T47D (cell line): ENCODE measurements around the gene ZBED4.

ENCODE experiments used
- DNase-seq, 2 experiments: peaks; one replicate each; pipeline versions ENCODE4 v3.0.0 to v3.0.0-alpha.2; 2011 to 2012; ENCODE audit warnings: low read depth in 1 of 2, low spot score in 1 of 2
- JUND ChIP-seq: IDR thresholded peaks from 2 replicates; pipeline ENCODE4 v1.6.1; 2012; ENCODE audit warnings: low read depth
- in situ Hi-C: cut with HindIII; loops from 2 replicates; pipeline ENCODE4 v1.10.0; 2016; ENCODE audit warnings: low sequenced_read_pairs, low pct_unique_long_range_greater_than_20kb

ZBED4 gene

GRCh38 chr22:49909476-49910205 is 56.0 kb downstream of the ZBED4 start:
- DNase-seq = no peak
- in situ Hi-C loops = no loop called here
- TF ChIP-seq JUND = no peak

GRCh38 chr22:49910229-49911155 is 56.8 kb downstream of the ZBED4 start:
- DNase-seq = no peak
- in situ Hi-C loops = no loop called here
- TF ChIP-seq JUND = no peak

- DNase-seq = no peak
- no peak for TF ChIP-seq JUND
- in situ Hi-C loops = no loop called here
Observed at GRCh38 chr22:49911881-49912625, 58.4 kb downstream of the ZBED4 start.

GRCh38 chr22:49913026-49913425 is 59.4 kb downstream of the ZBED4 start:
- no peak for TF ChIP-seq JUND
- in situ Hi-C loops = no loop called here
- DNase-seq = no peak

GRCh38 chr22:49913446-49913845 is 59.8 kb downstream of the ZBED4 start:
- in situ Hi-C loops = no loop called here
- no peak for DNase-seq
- TF ChIP-seq JUND = no peak

- no peak for TF ChIP-seq JUND
- in situ Hi-C loops = no loop called here
- DNase-seq = no peak
Observed at GRCh38 chr22:49914256-49914655, 60.6 kb downstream of the ZBED4 start.

GRCh38 chr22:49915610-49916009 is 62.0 kb downstream of the ZBED4 start:
- DNase-seq = no peak
- in situ Hi-C loops = no loop called here
- no peak for TF ChIP-seq JUND

GRCh38 chr22:49916831-49917230 is 63.2 kb downstream of the ZBED4 start:
- TF ChIP-seq JUND = no peak
- in situ Hi-C loops = no loop called here
- no peak for DNase-seq

- no peak for TF ChIP-seq JUND
- in situ Hi-C loops = no loop called here
- DNase-seq = peak; percentile 93 to 95
Observed at GRCh38 chr22:49917974-49918910, 64.6 kb downstream of the ZBED4 start, which contains the start of the genes ALG12 and CRELD2. Gene ALG12 (minus strand): TSS chr22:49918438. CDS start chr22:49913765, 4,673 bp downstream. Gene CRELD2 (plus strand): TSS chr22:49918634. CDS start chr22:49918770, 136 bp downstream.

- in situ Hi-C loops = no loop called here
- no peak for DNase-seq
Observed at GRCh38 chr22:49918911-49919881, 65.6 kb downstream of the ZBED4 start.

More at GRCh38 chr22:49918911-49919881, 65.6 kb downstream of the ZBED4 start:
- TF ChIP-seq JUND = no peak
